ENCODE measurements around the gene NKD2.
A peak's percentile ranks its signal among the peaks of the same experiment; 100 is the strongest.
"Not testable (repeated sequence)": the region's sequence is repeated elsewhere in the genome, so short reads cannot be mapped to it uniquely, and the experiment has no call there.

The NKD2 gene

DNA sequence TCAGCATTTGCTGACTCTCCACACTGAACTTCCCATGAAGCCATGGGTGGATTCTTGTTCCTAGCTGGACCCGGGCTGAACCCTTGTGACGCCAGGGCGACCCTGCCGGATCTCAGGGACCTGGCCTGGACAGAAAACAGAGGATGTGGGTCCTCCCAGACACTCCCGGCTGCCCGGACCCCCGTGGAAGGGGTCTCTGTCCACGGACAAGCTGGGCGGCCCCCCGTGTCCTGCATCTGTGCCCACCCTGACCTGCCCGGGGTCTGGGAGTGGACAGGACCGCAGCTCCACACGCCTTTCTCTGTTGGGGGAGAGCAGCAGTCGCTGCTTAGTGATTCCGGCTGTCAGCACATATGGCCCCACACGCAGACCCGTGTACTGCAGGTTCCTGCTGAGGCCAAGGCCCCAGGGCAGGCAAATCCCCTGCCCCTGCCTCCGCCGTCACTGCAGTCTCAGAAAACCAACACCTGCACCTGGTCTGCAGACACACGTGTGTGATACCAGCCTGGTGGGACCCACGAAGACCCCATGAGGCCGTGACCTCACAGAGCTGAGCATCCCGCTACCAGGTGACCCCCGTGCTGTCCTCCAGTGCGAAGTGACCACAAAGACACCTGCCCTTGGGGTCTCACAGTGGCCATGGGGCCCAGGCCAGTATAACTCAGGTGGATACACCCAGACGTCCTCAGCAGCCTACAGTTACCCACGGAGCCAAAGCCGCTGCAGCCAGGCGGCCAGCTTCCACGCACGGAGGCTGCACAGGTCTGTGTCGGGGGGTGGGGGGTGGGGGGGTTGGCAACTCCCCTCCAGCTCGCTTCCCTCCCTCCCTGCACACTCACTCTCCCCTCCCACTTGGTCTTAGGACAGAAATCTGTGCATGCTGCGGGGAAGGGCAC is 50.6 kb downstream of the NKD2 start:
- DNase-seq (ENCODE audit: low spot score), result no peak

DNA sequence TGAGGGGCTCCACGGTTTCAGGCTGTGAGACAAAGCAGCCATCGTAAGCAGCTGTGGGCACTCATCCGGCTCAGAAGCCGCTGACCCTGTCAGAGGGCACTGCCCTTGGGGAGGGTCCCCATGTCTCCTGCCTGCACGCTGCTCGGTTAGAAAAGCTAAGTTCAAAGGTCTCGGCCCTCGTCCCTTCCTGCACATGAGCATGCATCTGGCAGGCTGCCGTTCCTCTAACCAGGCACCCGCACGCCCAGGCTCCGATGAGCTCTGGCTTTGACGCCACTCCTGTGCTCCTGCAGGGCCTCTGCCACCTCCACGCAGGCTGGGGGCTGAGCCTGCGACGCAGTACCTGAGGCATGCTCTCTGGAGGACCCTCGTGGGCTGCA is 51.3 kb downstream of the NKD2 start:
- no peak for DNase-seq (ENCODE audit: low spot score)

DNA sequence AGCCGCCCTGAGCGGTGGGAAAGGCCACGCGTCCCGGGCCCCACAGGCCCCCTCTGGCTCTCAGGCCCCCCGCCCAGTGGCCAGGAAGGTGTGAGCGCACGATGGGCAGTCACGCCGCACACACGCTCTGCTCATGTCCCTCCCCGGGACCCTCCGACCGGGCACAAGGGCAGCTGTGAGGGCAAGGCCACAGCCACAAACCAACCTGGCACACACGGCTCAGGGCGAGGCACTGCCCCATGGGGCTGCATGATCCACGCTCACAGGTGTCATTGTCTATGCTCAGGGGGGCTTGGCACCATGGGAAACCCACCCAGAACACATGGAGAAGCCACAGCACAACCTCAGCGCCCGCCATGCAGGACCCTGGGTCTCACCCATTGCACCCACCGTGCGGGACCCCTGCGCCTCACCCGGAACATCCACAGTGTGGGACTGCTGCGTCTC is 52.0 kb downstream of the NKD2 start:
- no peak for DNase-seq (ENCODE audit: low spot score)

DNA sequence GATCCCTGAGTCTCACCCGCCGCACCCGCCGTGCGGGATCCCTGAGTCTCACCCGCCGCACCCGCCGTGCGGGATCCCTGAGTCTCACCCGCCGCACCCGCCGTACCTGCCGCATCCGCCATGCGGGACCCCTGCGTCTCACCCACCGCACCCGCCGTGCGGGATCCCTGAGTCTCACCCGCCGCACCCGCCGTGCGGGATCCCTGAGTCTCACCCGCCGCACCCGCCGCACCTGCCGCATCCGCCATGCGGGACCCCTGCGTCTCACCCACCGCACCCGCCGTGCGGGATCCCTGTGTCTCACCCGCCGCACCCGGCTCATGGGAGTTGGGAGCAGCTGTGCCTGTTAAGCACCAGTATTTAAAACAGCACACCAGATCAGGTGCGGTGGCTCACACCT is 52.7 kb downstream of the NKD2 start:
- not testable (repeated sequence) for DNase-seq (ENCODE audit: low spot score)

DNA sequence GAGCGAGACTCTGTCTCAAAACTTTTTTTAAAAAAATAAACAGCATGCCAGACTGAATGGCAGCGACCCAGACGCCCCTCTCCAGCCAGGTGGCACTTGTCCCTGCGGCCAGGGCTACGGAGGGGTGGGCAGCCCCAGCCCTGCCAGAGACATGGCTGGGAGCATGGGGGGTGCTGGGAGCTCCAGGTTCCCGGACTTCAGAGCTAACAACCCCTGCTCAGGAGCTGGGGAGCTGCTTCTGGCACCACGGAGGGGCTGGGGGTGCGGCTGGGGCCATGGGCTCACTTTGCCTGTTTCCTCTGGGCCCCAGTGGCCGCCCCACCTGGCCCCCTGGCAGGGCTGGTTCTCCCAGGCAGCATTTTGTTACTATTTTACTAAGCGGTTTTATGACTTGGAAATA is 53.3 kb downstream of the NKD2 start:
- no peak for DNase-seq (ENCODE audit: low spot score)

- DNase-seq (ENCODE audit: low spot score), result no peak
These were observed 54.4 kb downstream of the NKD2 start for GRCh38 chr5:1062761-1063568.

DNA sequence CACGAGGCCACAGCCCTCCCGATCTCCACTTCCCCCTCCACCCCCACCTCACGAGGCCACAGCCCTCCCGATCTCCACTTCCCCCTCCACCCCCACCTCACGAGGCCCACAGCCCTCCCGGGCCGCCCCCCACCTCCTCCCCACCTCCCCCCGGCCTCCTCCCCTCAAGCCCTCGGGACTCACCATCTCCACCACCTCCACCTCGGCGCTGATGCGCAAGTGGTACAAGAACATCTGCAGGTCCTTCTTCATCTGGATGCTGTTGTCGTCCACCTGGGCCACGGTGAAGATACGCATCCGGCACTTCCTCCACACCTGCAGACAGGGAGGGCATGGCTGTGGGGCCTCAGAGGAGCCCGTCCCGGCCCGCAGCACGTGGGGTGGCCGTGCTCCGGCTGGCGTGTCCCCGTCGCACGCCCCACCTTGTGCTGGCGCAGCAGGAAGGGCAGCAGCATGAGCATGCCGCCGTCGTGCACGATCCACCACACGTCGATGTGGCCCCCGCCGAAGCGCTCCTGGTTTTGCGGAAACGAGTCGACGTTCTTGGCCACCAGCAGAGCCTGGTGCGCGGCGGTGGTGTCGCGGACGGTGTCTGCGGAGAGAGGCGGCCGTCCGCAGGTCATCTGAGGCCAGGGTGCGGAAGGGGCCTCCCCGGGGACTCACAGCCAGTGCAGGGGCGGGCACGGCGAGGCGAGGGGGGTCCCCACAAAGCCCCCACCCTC is 55.2 kb downstream of the NKD2 start:
- DNase-seq (ENCODE audit: low spot score), result no peak

DNA sequence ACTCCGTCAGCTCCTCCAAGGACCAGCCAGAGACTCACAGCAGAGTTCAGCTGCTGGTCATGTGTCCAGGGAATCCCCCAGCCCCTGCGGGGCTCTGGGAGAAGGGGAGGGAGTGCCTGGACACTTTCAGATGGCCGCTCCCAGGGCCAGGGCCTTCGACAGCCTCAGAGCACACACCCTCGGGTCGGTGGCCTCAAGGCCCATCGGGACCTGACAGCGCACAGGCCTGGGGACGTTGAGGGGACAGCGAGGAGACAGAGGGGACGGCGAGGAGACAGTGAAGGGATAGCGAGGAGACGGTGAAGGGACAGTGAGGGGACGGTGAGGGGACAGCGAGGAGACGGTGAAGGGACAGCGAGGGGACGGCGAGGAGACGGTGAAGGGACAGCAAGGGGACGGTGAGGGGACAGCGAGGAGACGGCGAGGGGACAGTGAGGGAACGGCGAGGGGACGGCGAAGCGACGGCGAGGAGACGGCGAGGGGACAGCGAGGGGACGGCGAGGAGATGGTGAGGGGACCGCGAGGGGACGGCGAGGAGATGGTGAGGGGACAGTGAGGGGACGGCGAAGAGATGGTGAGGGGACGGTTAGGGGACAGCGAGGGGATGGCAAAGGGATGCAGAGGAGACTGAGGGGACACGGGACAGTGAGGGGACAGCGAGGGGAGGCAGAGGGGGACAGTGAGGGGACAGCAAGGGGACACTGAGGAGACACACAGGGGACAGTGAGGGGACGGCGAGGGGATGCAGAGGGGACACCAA is 56.0 kb downstream of the NKD2 start:
- DNase-seq (ENCODE audit: low spot score), result no peak

GRCh38 chr5:1065143-1065750 is 56.6 kb downstream of the NKD2 start:
- no peak for DNase-seq (ENCODE audit: low spot score)

GRCh38 chr5:1065891-1066650 is 57.5 kb downstream of the NKD2 start:
- DNase-seq (ENCODE audit: low spot score), result no peak

DNA sequence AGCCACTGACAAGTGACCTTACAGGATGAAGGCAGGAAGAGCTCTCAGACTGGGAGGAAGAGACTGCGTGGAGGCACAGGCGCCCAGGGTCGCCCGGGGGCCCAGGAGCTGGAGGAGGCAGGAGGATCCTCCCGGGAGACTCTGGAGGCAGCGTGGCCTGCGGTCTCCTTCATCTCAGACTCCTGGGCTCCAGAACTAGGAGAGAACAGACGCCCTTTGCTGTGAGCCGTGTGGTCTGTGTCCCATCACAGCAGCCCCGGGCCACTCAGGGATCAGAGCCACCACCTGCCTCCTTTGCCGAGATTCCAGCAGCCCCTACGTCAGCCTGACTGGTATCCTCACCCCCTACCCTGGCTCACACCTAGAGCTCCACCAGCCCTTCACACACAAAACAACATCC is 58.1 kb downstream of the NKD2 start:
- DNase-seq (ENCODE audit: low spot score), result no peak

DNA sequence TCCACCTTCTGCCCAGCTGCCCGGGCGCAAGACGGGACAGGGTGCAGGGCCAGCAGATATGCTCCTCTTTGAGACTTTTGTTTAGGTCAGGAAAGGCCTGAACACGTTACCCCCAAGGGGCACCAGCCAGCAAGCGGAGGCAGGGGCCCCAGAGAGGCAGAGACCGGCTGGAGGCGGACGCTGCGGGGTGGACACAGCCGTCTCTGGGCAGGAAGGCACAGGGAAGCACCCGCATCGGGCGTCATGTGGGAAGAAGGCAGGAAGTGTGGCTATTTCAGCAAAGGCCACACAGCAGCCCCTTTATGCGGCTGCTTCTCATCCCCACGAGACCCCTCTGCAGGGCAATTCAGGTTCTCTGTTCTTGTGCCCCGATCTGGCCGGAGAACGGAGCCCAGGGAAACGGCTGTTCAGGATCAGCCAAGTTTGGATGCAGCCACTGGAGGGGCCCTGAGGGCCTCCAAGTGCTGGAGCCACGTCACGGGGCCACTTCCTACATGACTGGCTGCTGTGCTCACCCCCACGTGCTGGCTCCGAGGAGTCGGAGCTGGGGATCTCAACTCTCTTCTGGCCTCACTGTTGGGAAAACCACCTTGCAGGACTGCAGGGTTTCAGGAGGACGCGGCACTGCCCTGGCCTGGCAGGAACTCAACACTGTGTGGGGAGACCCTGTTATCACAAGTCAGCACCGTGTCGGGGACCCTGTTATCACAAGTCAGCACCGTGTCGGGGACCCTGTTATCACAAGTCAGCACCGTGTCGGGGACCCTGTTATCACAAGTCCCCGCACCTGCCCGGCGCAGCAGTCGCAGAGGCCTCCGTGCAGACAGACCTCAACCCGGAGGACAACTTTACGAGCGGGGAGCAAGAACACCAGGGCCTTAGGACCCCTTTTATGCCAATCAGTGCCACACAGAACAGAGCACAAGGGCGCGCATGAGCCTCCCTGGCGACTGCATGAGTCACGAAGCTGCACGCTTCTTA is 58.8 kb downstream of the NKD2 start:
- peak; percentile 80 for DNase-seq (ENCODE audit: low spot score)

DNA sequence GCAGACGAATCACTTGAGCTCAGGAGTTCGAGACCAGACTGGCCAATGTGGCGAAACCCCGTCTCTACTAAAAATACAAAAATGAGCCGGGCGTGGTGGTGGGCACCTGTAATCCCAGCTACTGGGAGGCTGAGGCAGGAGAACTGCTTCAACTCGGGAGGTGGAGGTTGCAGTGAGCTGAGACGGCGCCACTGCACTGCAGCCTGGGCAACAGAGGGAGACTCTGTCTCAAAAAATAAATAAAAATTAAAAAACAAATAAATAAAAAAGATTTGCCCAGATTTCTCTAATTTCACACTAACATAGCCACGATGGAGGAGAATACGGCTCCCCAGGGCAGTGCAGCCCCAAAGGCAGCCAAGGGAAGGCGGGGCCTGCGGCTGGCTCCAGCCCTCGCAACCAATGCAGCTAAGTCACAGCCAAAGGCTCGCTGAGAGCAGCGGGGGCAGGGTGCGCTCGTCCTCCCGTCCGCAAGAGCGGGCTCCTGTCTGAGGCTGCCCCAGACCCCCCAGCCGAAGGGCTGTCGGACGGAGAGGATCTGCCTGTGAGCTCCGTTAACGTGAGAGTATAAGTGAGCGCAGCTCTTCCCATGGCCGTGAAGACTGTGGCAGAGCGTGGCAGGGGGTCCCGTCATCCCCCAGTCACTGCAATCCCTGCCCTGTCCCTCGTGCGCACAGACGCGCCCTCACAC is 59.7 kb downstream of the NKD2 start:
- DNase-seq (ENCODE audit: low spot score), result peak; percentile 20

GRCh38 chr5:1068895-1069719 is 60.5 kb downstream of the NKD2 start:
- DNase-seq (ENCODE audit: low spot score), result no peak

GRCh38 chr5:1069720-1070088 is 61.1 kb downstream of the NKD2 start:
- no peak for DNase-seq (ENCODE audit: low spot score)

- DNase-seq (ENCODE audit: low spot score), result no peak
These were observed 64.9 kb downstream of the NKD2 start for GRCh38 chr5:1073239-1074102.

GRCh38 chr5:1074226-1074625 is 65.6 kb downstream of the NKD2 start:
- DNase-seq (ENCODE audit: low spot score), result no peak

Data from hematopoietic multipotent progenitor cell treated with erythropoietin and hydrocortisone succinate and interleukin-3 and kit ligand, for 15 days (in vitro differentiated cells).